ENCODE measurements around the gene KAT6B. TPM values are rescaled to one million over a fixed set of nuclear protein-coding genes. Genes with fewer than 3 reads are reported as not detected.

Gene KAT6B
- total RNA-seq, 4 donors from 2014 or later = 34.2 to 84.2 (median 47.3) TPM

DNA sequence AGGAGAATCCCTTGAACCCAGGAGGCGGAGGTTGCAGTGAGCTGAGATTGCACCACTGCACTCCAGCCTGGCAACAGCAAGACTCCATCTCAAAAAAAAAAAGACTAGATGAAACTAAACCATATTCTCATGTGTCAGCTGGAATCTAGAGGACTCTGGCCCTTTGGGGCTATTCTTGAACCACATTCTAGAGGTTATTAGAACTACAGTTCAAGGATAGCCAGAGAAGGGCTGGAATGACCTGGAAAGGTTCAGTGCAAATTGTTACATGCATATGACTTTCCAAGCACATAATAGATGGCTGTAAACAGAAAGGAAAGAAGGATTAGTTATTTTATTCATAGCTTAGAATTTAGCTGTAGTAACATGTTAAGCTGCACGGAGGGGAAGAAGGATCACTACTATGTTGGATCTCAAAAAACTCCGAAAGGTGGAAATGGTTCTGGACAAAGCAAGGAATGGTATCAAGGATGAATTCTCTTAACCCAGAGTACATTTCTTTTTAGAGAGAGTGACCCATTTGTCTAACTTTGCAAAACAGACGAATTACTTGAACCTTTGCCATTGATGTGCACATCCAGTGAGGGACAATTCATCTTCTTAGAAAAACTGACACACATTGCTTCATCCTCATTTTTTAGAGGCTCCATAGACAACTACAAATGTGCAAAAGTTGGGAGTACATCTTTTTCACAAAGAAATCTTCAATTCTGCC lies 161.1 kb downstream of the KAT6B start:
- H3K27ac ChIP-seq = no peak overlapping the region
- no peak for DNase-seq (ENCODE audit: low spot score in 2 of 2)

DNA sequence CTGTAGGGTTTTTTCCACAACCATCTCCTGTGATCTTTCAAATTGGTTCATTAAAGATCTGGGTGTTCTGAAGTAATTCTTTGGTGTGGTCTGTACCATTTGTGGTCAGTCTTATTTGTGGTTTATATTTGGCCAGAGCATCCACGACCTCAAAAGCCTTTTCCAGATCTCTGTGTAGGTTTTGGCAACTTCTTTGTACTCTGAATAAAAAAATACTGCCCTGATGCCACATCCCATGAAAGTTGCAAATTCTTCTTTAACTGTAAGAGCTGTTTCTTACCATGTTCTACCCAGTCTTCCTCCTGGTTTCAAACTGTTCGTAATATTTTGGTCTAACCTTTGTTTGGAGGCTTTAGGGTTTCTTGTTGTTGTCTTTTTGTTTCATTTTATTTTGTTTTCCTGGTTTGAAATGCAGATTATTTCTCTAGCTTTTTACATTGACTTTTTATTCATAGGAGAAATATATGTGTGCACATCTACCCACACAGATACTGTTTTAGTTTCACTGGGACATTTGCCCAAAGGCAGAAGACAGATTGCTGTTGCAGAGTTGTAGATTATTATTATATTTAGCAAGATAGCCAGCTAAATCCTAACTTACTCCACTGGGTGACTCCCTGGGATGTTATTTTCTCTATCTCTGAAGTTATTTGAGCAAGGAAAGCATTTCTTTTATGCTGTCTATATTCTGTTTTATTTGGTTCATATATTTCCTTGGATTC lies 161.8 kb downstream of the KAT6B start:
- TF ChIP-seq EP300 (IDR thresholded peaks at IDR 0.05) (no peak), POLR2AphosphoS5 (IDR thresholded peaks at IDR 0.05) (no peak), POLR2A (IDR thresholded peaks at IDR 0.05) (no peak)
- TF ChIP-seq, protein P1, sequence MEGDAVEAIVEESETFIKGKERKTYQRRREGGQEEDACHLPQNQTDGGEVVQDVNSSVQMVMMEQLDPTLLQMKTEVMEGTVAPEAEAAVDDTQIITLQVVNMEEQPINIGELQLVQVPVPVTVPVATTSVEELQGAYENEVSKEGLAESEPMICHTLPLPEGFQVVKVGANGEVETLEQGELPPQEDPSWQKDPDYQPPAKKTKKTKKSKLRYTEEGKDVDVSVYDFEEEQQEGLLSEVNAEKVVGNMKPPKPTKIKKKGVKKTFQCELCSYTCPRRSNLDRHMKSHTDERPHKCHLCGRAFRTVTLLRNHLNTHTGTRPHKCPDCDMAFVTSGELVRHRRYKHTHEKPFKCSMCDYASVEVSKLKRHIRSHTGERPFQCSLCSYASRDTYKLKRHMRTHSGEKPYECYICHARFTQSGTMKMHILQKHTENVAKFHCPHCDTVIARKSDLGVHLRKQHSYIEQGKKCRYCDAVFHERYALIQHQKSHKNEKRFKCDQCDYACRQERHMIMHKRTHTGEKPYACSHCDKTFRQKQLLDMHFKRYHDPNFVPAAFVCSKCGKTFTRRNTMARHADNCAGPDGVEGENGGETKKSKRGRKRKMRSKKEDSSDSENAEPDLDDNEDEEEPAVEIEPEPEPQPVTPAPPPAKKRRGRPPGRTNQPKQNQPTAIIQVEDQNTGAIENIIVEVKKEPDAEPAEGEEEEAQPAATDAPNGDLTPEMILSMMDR (IDR thresholded peaks at IDR 0.05) = no peak
- Histone ChIP-seq H3K4me1 (peaks cover 12% of the 10 kb centered on the region), H3K9me3 (no peaks in the 10 kb centered on the region), H3K4me3 (no peak overlapping the region), H3K36me3 (peaks cover 7% of the 10 kb centered on the region), H3K27ac (no peak overlapping the region), H3K27me3 (no peaks in the 10 kb centered on the region)
- 45% methylated on average over 2 of the region's 2 CpGs for WGBS
- DNase-seq (ENCODE audit: low spot score in 2 of 2) = no peak

More for the DNA sequence above, 161.1 kb downstream of the KAT6B start:
- no peaks in the 10 kb centered on the region for H3K27me3 ChIP-seq
- TF ChIP-seq, protein P1 (IDR thresholded peaks at IDR 0.05) = no peak
- no peak for TF ChIP-seq POLR2AphosphoS5 (IDR thresholded peaks at IDR 0.05)
- TF ChIP-seq EP300 (IDR thresholded peaks at IDR 0.05) = no peak
- no peak for TF ChIP-seq POLR2A (IDR thresholded peaks at IDR 0.05)
- H3K4me3 ChIP-seq = no peak overlapping the region
- no peaks in the 10 kb centered on the region for H3K9me3 ChIP-seq
- H3K36me3 ChIP-seq = peaks cover 2% of the 10 kb centered on the region
- WGBS = 73% methylated on average over 4 of the region's 4 CpGs
- peaks cover 12% of the 10 kb centered on the region for H3K4me1 ChIP-seq

DNA sequence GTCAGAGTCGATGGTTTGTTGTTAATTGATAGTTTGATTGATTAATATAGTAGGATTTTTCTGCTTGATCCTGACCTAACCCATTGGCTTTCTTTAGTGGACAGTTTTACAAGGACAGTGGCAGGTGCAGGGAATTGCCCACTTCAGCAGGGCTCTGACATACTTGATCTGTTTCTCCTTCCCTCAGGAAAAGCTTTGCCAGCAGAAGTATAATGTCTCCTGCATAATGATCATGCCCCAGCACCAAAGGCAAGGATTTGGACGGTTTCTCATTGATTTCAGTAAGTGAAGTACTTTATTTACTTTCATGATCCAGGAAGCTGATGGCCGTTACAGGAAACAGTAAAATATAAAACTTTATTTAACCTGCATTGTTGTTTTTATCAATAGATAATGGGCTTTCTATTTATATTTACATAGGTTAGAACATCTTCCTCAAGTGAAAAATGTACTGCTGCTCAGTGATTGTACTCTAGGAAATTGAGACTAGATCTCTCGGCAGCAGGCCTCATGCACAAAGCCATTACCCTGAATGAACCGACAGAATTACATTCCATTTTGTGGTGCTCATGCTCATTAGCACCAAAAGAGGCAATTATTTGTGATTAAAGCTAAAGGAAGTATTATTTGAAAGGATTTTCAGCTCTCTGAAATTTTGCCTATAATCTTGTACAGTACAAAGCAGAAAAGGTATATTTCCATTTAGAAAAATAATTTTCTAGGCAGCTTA lies 162.6 kb downstream of the KAT6B start:
- no peak for DNase-seq (ENCODE audit: low spot score in 2 of 2)
- Histone ChIP-seq H3K27ac (no peak overlapping the region), H3K27me3 (no peaks in the 10 kb centered on the region), H3K4me1 (peaks cover 12% of the 10 kb centered on the region), H3K36me3 (peaks cover 7% of the 10 kb centered on the region), H3K4me3 (no peak overlapping the region), H3K9me3 (no peaks in the 10 kb centered on the region)
- TF ChIP-seq, protein P1 (IDR thresholded peaks at IDR 0.05) = no peak
- TF ChIP-seq EP300 (IDR thresholded peaks at IDR 0.05) = no peak
- no peak for TF ChIP-seq POLR2A (IDR thresholded peaks at IDR 0.05)
- TF ChIP-seq POLR2AphosphoS5 (IDR thresholded peaks at IDR 0.05) = no peak
- WGBS = 57% methylated on average over 5 of the region's 5 CpGs

DNA sequence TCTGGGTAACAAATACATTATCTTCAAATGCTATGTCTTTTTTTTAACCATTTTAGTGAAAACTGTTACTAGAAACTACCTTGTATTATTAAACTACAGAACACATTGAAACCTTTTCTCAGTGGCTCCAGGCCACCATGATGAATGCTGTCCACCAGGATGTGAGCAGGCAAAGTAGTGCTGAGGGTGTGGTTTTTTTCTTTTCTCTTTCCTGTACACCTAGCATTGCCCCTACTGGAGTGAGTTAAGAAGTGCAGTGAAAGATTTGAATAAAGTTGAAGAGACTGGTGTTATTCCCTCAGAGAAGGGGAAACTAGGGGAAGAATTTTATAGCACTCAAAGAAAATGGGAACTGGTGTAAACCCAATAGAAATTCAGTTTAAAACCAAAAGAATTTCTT lies 165.0 kb downstream of the KAT6B start:
- Histone ChIP-seq H3K4me1 (peaks cover 12% of the 10 kb centered on the region), H3K27ac (no peak overlapping the region), H3K4me3 (no peak overlapping the region), H3K9me3 (no peaks in the 10 kb centered on the region), H3K36me3 (peaks cover 18% of the 10 kb centered on the region), H3K27me3 (no peaks in the 10 kb centered on the region)
- no peak for DNase-seq (ENCODE audit: low spot score in 2 of 2)
- TF ChIP-seq EP300 (IDR thresholded peaks at IDR 0.05) (no peak), POLR2AphosphoS5 (IDR thresholded peaks at IDR 0.05) (no peak), POLR2A (IDR thresholded peaks at IDR 0.05) (no peak)
- TF ChIP-seq, protein P1 (IDR thresholded peaks at IDR 0.05) = peak in 1 of 2 donors; percentile 36

DNA sequence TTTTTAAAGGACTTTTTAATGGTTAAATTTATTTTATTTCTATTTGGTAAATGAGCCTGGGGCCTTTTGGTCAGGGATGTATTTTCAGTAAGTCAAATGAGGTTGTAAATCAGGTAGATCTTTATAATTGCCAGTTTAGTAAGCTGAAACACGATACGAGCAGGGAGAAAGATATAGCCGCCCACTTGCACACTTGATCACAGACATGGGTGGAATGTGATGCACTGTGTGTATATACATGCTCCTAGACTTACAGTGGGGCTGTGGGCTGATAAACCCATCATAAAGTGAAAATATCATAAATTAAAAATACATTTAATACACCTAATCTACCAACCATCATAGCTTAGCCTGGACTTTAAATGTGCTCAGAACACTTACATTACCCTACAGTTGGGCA lies 165.7 kb downstream of the KAT6B start:
- no peak overlapping the region for H3K4me3 ChIP-seq
- peaks cover 20% of the 10 kb centered on the region for H3K36me3 ChIP-seq
- H3K27ac ChIP-seq = no peak overlapping the region
- DNase-seq (ENCODE audit: low spot score in 2 of 2) = no peak
- H3K4me1 ChIP-seq = peaks cover 12% of the 10 kb centered on the region
- no peak for TF ChIP-seq POLR2A (IDR thresholded peaks at IDR 0.05)
- 88% methylated on average over 3 of the region's 3 CpGs for WGBS
- no peaks in the 10 kb centered on the region for H3K9me3 ChIP-seq
- H3K27me3 ChIP-seq = no peaks in the 10 kb centered on the region
